Measurements from ENCODE around the gene INSRR.

GRCh38 chr1:156807627-156808026 is 51.3 kb downstream of the INSRR start:
- TF ChIP-seq FOXA1 (IDR thresholded peaks at IDR 0.05) (no peak), YY1 (IDR thresholded peaks at IDR 0.05) (no peak), CTCF (IDR thresholded peaks at IDR 0.05; ENCODE audit: low read depth, low read length, missing input control) (no peak), MAX (IDR thresholded peaks at IDR 0.05) (no peak), SP1 (IDR thresholded peaks at IDR 0.05) (no peak), REST (IDR thresholded peaks at IDR 0.05) (no peak)
